Measurements from ENCODE around the gene ZSCAN1.
A peak's percentile ranks its signal among the peaks of the same experiment; 100 is the strongest.

The ZSCAN1 gene

GRCh38 chr19:58040751-58041525 lies 7.1 kb downstream of the ZSCAN1 start:
- no peak for DNase-seq

GRCh38 chr19:58042495-58043340 lies 8.9 kb downstream of the ZSCAN1 start:
- no peak for DNase-seq

GRCh38 chr19:58044391-58044790 lies 10.6 kb downstream of the ZSCAN1 start:
- no peak for DNase-seq

- DNase-seq = no peak
Measured at GRCh38 chr19:58044886-58045285, 11.1 kb downstream of the ZSCAN1 start.

- no peak for DNase-seq
Measured at GRCh38 chr19:58045411-58046050, 11.7 kb downstream of the ZSCAN1 start.

- no peak for DNase-seq
Measured at GRCh38 chr19:58046856-58047255, 13.0 kb downstream of the ZSCAN1 start.

- DNase-seq = no peak
Measured at GRCh38 chr19:58047672-58048071, 13.8 kb downstream of the ZSCAN1 start.

GRCh38 chr19:58052256-58052655 lies 18.4 kb downstream of the ZSCAN1 start:
- no peak for DNase-seq

- DNase-seq = no peak
Measured at GRCh38 chr19:58053480-58054156, 19.8 kb downstream of the ZSCAN1 start.

GRCh38 chr19:58054901-58055874 lies 21.4 kb downstream of the ZSCAN1 start:
- no peak for DNase-seq

- DNase-seq = no peak
Measured at GRCh38 chr19:58056261-58056660, 22.4 kb downstream of the ZSCAN1 start.

- DNase-seq = no peak
Measured at GRCh38 chr19:58056861-58057260, 23.0 kb downstream of the ZSCAN1 start.

- no peak for DNase-seq
Measured at GRCh38 chr19:58058467-58058866, 24.6 kb downstream of the ZSCAN1 start.

- DNase-seq = peak; percentile 68
Measured at GRCh38 chr19:58059003-58059670, 25.3 kb downstream of the ZSCAN1 start, which contains the start of gene ZNF135. ZNF135 (plus strand) TSS chr19:58059282; CDS start chr19:58060003, 721 bp downstream.

GRCh38 chr19:58059671-58060078 lies 25.9 kb downstream of the ZSCAN1 start:
- no peak for DNase-seq

GRCh38 chr19:58060231-58060630 lies 26.4 kb downstream of the ZSCAN1 start:
- DNase-seq = no peak

- DNase-seq = no peak
Measured at GRCh38 chr19:58063712-58064111, 29.9 kb downstream of the ZSCAN1 start.

- no peak for DNase-seq
Measured at GRCh38 chr19:58067240-58067912, 33.6 kb downstream of the ZSCAN1 start.

GRCh38 chr19:58079792-58080191 lies 46.0 kb downstream of the ZSCAN1 start:
- DNase-seq = no peak

- DNase-seq = no peak
Measured at GRCh38 chr19:58083021-58083420, 49.2 kb downstream of the ZSCAN1 start.
